HEK293T (cell line): ENCODE results near the gene SAMMSON.

Source experiments
- BHLHE40 ChIP-seq: fragments of 450-650 bp; IDR thresholded peaks from 2 replicates; pipeline ENCODE4 v1.6.1; 2016; ENCODE audit warnings: mild to moderate bottlenecking, moderate library complexity, borderline replicate concordance
- FOXK2 ChIP-seq: fragments of 450-650 bp; IDR thresholded peaks from 2 replicates; pipeline ENCODE4 v1.6.1; 2016; ENCODE audit warnings: mild to moderate bottlenecking
- FOXM1 ChIP-seq: fragments of 450-650 bp; IDR thresholded peaks from 2 replicates; pipeline ENCODE4 v1.6.1; 2017; ENCODE audit warnings: mild to moderate bottlenecking, borderline replicate concordance
- NFRKB ChIP-seq: fragments of 450-650 bp; IDR thresholded peaks from 2 replicates; pipeline ENCODE4 v1.6.1; 2016; ENCODE audit warnings: mild to moderate bottlenecking, moderate library complexity
- TARDBP ChIP-seq: fragments of 450-650 bp; IDR thresholded peaks from 2 replicates; pipeline ENCODE4 v1.6.1; 2016
- ZNF384 ChIP-seq: fragments of 450-650 bp; IDR thresholded peaks from 2 replicates; pipeline ENCODE4 v1.6.1; 2016
- TF ChIP-seq, protein P1 (sequence below): fragments of 450-650 bp; IDR thresholded peaks from 2 replicates; pipeline ENCODE4 v1.6.1; 2016

DNA sequence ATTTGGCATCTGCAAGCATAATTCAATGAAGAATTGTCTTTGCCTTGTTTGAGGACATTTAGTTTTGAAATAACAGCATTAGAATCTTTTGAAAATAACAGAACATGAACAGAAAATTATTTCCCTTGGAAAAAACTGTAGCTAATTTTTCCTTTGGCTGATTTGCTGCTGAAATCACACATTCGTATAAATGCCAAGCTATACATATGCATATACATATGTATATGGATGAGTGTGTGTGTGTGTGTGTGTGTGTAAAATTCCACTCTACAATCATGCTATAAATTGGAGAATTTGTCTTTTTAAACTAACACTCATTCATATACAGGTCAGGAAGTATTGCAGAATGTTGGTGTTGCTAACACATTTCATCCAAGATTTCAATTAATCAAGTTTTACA, 57.9 kb downstream of the SAMMSON start:
- TF ChIP-seq NFRKB (no peak), TARDBP (no peak), BHLHE40 (no peak), FOXM1 (no peak), ZNF384 (no peak), FOXK2 (no peak)
- TF ChIP-seq, protein P1, sequence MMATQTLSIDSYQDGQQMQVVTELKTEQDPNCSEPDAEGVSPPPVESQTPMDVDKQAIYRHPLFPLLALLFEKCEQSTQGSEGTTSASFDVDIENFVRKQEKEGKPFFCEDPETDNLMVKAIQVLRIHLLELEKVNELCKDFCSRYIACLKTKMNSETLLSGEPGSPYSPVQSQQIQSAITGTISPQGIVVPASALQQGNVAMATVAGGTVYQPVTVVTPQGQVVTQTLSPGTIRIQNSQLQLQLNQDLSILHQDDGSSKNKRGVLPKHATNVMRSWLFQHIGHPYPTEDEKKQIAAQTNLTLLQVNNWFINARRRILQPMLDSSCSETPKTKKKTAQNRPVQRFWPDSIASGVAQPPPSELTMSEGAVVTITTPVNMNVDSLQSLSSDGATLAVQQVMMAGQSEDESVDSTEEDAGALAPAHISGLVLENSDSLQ, result no peak
